ENCODE results near the gene NFYC. TPM values are rescaled to one million over a fixed set of nuclear protein-coding genes. Genes with fewer than 3 reads are reported as not detected.

The NFYC gene
- total and polyA plus RNA-seq, 7 experiments from 2014 or later = 36.2 to 88.5 (median 63.4) TPM

DNA sequence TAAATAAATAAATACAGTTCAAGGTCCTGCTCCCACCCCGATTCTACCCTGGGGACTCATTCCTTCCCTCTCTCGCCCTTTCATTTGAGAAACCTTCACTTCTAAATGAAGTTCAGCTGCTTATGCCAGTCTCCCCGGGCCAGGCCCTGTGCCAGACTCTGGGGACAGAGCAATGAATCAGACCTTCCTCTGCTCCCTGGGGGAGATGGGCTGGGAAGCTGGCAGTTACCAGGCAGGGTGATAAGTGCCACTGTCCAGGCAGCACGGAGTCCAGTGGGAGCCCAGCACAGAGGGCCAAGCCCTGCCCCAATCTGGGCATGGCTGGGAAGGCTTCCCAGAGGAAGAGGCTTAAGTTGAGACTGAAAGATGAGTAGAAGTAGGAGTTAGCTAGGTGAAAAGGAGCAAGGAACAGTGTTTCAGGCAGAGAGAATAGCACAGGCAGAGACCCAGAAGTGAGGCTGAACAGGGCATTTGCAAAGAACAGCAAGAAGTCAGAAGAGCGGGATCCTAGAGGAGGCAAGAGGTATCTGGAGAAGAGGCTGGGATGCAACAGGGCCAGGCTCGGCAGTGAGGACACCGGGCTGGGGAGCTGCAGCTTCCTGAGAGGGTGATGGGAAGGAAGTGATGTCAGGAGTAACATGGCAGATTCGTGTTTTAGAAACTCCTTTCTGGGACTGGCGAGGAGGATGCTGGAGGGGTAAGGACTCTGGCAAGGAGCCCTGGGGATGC, 105.6 kb downstream of the NFYC start:
- intact Hi-C loops (cut with micrococcal nuclease) = no loop called here
- Mint-ChIP-seq H3K4me1 (peaks cover 22 to 60% (median 55%) of the 10 kb centered on the region in 7 donors), H3K9me3 (peaks cover 0 to 2% (median 0%) of the 10 kb centered on the region in 11 donors)

GRCh38 chr1:40797668-40798010, 106.1 kb downstream of the NFYC start:
- Mint-ChIP-seq H3K4me3 (peak overlapping the region in 9 of 10 donors; percentile 28 to 87 (median 62)), H3K27me3 (peaks cover 0 to 5% (median 0%) of the 10 kb centered on the region in 5 donors), H3K36me3 (no peaks in the 10 kb centered on the region), H3K9me3 (peaks cover 0 to 2% (median 0%) of the 10 kb centered on the region in 11 donors), H3K27ac (peak overlapping the region in 7 of 9 donors; percentile 13 to 90 (median 70)), H3K4me1 (peaks cover 22 to 62% (median 57%) of the 10 kb centered on the region in 7 donors)
- peaks cover 18 to 29% of the 10 kb centered on the region in 2 donors for H3K4me1 ChIP-seq (ENCODE audit: control insufficient read depth in 2 of 2, insufficient read depth in 2 of 2, low read length in 2 of 2)
- ChIA-PET CTCF (interaction anchor here (4.0 kb wide), 1 partner anchor 23 kb away, joined by 40 read pairs; no protein-coding TSS in a partner anchor), POLR2A (interaction anchor here (0.8 to 3.5 kb wide), 3 partner anchors 11 to 64 kb away, joined by 3 to 17 read pairs (median 5); partner anchors contain the start of gene CITED4)
- intact Hi-C loops (cut with micrococcal nuclease) = no loop called here
- H3K9me3 ChIP-seq (ENCODE audit: control insufficient read depth in 2 of 3, low read length in 3 of 3) = no peaks in the 10 kb centered on the region
- H3K4me3 ChIP-seq (ENCODE audit: low read length) = no peak overlapping the region
- H3K27ac ChIP-seq (ENCODE audit: low read depth, low read length) = no peak overlapping the region
- no peaks in the 10 kb centered on the region for H3K36me3 ChIP-seq (ENCODE audit: control insufficient read depth in 2 of 3, insufficient read depth in 3 of 3, low read length in 3 of 3)
- DNase-seq = no peak
- no peak for ATAC-seq
- H3K27me3 ChIP-seq (ENCODE audit: control insufficient read depth in 2 of 2, insufficient read depth in 2 of 2, low read length in 2 of 2) = no peaks in the 10 kb centered on the region

More for the DNA sequence above, 105.6 kb downstream of the NFYC start:
- ChIA-PET POLR2A (interaction anchor here (0.8 to 3.5 kb wide), 4 partner anchors 12 to 105 kb away, joined by 3 to 17 read pairs (median 8); partner anchors contain the start of genes CITED4 and NFYC), CTCF (interaction anchor here (4.0 kb wide), 1 partner anchor 23 kb away, joined by 40 read pairs; no protein-coding TSS in a partner anchor)
- no peaks in the 10 kb centered on the region for H3K9me3 ChIP-seq (ENCODE audit: control insufficient read depth in 2 of 3, low read length in 3 of 3)
- H3K27ac ChIP-seq (ENCODE audit: low read depth, low read length) = no peak overlapping the region
- H3K27me3 ChIP-seq (ENCODE audit: control insufficient read depth in 2 of 2, insufficient read depth in 2 of 2, low read length in 2 of 2) = no peaks in the 10 kb centered on the region
- no peaks in the 10 kb centered on the region for H3K36me3 Mint-ChIP-seq
- H3K4me1 ChIP-seq (ENCODE audit: control insufficient read depth in 2 of 2, insufficient read depth in 2 of 2, low read length in 2 of 2) = peaks cover 17 to 29% of the 10 kb centered on the region in 2 donors
- DNase-seq = no peak
- H3K27ac Mint-ChIP-seq = peak overlapping the region; percentile 32 to 90 (median 70)
- H3K36me3 ChIP-seq (ENCODE audit: control insufficient read depth in 2 of 3, insufficient read depth in 3 of 3, low read length in 3 of 3) = no peaks in the 10 kb centered on the region
- no peak for ATAC-seq
- H3K27me3 Mint-ChIP-seq = peaks cover 0 to 5% (median 0%) of the 10 kb centered on the region in 5 donors
- H3K4me3 Mint-ChIP-seq = peak overlapping the region; percentile 51 to 87 (median 66)
- peak overlapping the region; percentile 10 for H3K4me3 ChIP-seq (ENCODE audit: low read length)

- no peak overlapping the region for H3K4me3 Mint-ChIP-seq
- H3K27ac Mint-ChIP-seq = peak overlapping the region in 2 of 9 donors; percentile 48 to 86
- no peaks in the 10 kb centered on the region for H3K36me3 Mint-ChIP-seq
- intact Hi-C loops (cut with micrococcal nuclease) = no loop called here
- H3K27me3 ChIP-seq (ENCODE audit: control insufficient read depth in 2 of 2, insufficient read depth in 2 of 2, low read length in 2 of 2) = no peaks in the 10 kb centered on the region
- no peaks in the 10 kb centered on the region for H3K9me3 ChIP-seq (ENCODE audit: control insufficient read depth in 2 of 3, low read length in 3 of 3)
- no peak for DNase-seq
- no peak overlapping the region for H3K27ac ChIP-seq (ENCODE audit: low read depth, low read length)
- H3K27me3 Mint-ChIP-seq = peaks cover 0 to 1% (median 0%) of the 10 kb centered on the region in 5 donors
- CTCF ChIA-PET = interaction anchor here (1.0 kb wide), 1 partner anchor 23 kb away, joined by 3 read pairs; no protein-coding TSS in a partner anchor
- H3K4me1 ChIP-seq (ENCODE audit: control insufficient read depth in 2 of 2, insufficient read depth in 2 of 2, low read length in 2 of 2) = peaks cover 18 to 29% of the 10 kb centered on the region in 2 donors
- H3K4me3 ChIP-seq (ENCODE audit: low read length) = no peak overlapping the region
- peaks cover 0 to 2% (median 0%) of the 10 kb centered on the region in 11 donors for H3K9me3 Mint-ChIP-seq
- peaks cover 22 to 63% (median 55%) of the 10 kb centered on the region in 7 donors for H3K4me1 Mint-ChIP-seq
- POLR2A ChIA-PET = interaction anchor here (0.7 to 3.5 kb wide), 4 partner anchors 10 to 107 kb away, joined by 3 to 17 read pairs (median 4); partner anchors contain the start of genes CITED4 and NFYC
- H3K36me3 ChIP-seq (ENCODE audit: control insufficient read depth in 2 of 3, insufficient read depth in 3 of 3, low read length in 3 of 3) = no peaks in the 10 kb centered on the region
- no peak for ATAC-seq
These were observed 107.1 kb downstream of the NFYC start for GRCh38 chr1:40798366-40799281.

- H3K27ac Mint-ChIP-seq = peak overlapping the region in 3 of 9 donors; percentile 10 to 80 (median 77)
- CTCF ChIA-PET = no interaction called here
These were observed 107.9 kb downstream of the NFYC start for GRCh38 chr1:40799351-40799867.

GRCh38 chr1:40801742-40802077, 110.2 kb downstream of the NFYC start:
- H3K27ac Mint-ChIP-seq = peak overlapping the region; percentile 13 to 92 (median 79)
- no peak for ATAC-seq
- intact Hi-C loops (cut with micrococcal nuclease) = loop anchor here (1.0 to 2.0 kb wide), 8 partner anchors 17 to 271 kb away; partner anchors contain the start of genes CITED4 (in 2 of the 2), CTPS1 (in 1 of the 2), NFYC (in 1 of the 2) and RIMS3 (in 1 of the 2)

More at GRCh38 chr1:40799351-40799867, 107.9 kb downstream of the NFYC start:
- H3K27me3 Mint-ChIP-seq = no peaks in the 10 kb centered on the region
- peaks cover 18 to 27% of the 10 kb centered on the region in 2 donors for H3K4me1 ChIP-seq (ENCODE audit: control insufficient read depth in 2 of 2, insufficient read depth in 2 of 2, low read length in 2 of 2)
- H3K36me3 ChIP-seq (ENCODE audit: control insufficient read depth in 2 of 3, insufficient read depth in 3 of 3, low read length in 3 of 3) = no peaks in the 10 kb centered on the region
- POLR2A ChIA-PET = no interaction called here
- no peaks in the 10 kb centered on the region for H3K36me3 Mint-ChIP-seq
- H3K27me3 ChIP-seq (ENCODE audit: control insufficient read depth in 2 of 2, insufficient read depth in 2 of 2, low read length in 2 of 2) = no peaks in the 10 kb centered on the region
- H3K27ac ChIP-seq (ENCODE audit: low read depth, low read length) = no peak overlapping the region
- ATAC-seq (no peak), DNase-seq (no peak)
- H3K9me3 ChIP-seq (ENCODE audit: control insufficient read depth in 2 of 3, low read length in 3 of 3) = no peaks in the 10 kb centered on the region
- H3K4me1 Mint-ChIP-seq = peaks cover 22 to 58% (median 51%) of the 10 kb centered on the region in 7 donors
- intact Hi-C loops (cut with micrococcal nuclease) = no loop called here
- H3K4me3 Mint-ChIP-seq = no peak overlapping the region
- H3K9me3 Mint-ChIP-seq = peaks cover 0 to 2% (median 0%) of the 10 kb centered on the region in 11 donors
- H3K4me3 ChIP-seq (ENCODE audit: low read length) = no peak overlapping the region

More at GRCh38 chr1:40801742-40802077, 110.2 kb downstream of the NFYC start:
- Mint-ChIP-seq H3K27me3 (peaks cover 0 to 2% (median 0%) of the 10 kb centered on the region in 5 donors), H3K9me3 (peaks cover 0 to 3% (median 0%) of the 10 kb centered on the region in 11 donors), H3K4me1 (peaks cover 15 to 46% (median 36%) of the 10 kb centered on the region in 7 donors), H3K36me3 (no peaks in the 10 kb centered on the region), H3K4me3 (peak overlapping the region; percentile 70 to 89 (median 78))
- peaks cover 18 to 24% of the 10 kb centered on the region in 2 donors for H3K4me1 ChIP-seq (ENCODE audit: control insufficient read depth in 2 of 2, insufficient read depth in 2 of 2, low read length in 2 of 2)
- ChIA-PET POLR2A (interaction anchor here (0.8 to 1.5 kb wide), 2 partner anchors 17 to 28 kb away, joined by 3 read pairs; no protein-coding TSS in a partner anchor), CTCF (no interaction called here)
- H3K27ac ChIP-seq (ENCODE audit: low read depth, low read length) = peak overlapping the region; percentile 77
- no peaks in the 10 kb centered on the region for H3K9me3 ChIP-seq (ENCODE audit: control insufficient read depth in 2 of 3, low read length in 3 of 3)
- no peaks in the 10 kb centered on the region for H3K27me3 ChIP-seq (ENCODE audit: control insufficient read depth in 2 of 2, insufficient read depth in 2 of 2, low read length in 2 of 2)
- no peak for DNase-seq
- H3K4me3 ChIP-seq (ENCODE audit: low read length) = peak overlapping the region; percentile 65
- no peaks in the 10 kb centered on the region for H3K36me3 ChIP-seq (ENCODE audit: control insufficient read depth in 2 of 3, insufficient read depth in 3 of 3, low read length in 3 of 3)
